ENCODE measurements around the gene PVALEF. TPM values are rescaled to one million over a fixed set of nuclear protein-coding genes. Genes with fewer than 3 reads are reported as not detected.
"Not testable (repeated sequence)": the region's sequence is repeated elsewhere in the genome, so short reads cannot be mapped to it uniquely, and the experiment has no call there.

PVALEF gene
- total RNA-seq, 1 experiment from 2014 or later = not detected

DNA sequence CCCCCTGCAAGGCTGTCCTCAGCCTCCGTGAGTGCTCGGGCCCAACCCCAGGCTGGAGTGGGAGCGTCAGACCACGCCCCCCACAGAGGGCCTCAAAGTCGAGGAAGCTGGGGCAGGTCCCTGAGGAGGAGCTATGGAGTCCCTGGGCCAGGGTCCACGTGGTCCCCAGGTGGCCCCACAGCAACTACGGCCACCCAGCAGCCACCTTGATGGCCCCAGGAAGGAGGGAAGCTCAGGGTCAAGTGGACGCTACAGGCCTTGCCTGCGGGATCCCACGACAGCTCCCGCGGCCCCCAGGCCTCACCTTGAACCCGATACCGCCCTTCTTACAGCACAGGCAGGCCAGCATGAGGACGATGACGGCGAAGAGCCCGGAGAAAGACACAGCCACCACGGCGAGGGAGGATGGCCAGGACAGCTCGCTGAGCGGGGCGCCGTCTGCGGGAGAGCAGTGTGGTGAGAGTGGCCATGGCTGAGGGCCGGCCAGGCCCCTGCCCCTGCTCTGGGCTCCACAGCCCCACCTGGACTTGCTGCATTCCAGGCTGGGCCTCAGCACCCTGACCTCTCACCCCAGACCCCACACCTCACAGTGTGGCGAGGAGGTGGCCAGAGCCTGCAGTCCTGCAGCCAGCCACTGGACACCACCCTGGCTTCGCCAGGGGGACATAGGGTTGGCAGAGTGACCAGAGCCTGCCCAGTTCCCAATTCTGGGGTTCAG, 31.1 kb upstream of the PVALEF start:
- DNase-seq = no peak
- Histone ChIP-seq H3K27me3 (ENCODE audit: control insufficient read depth, insufficient read depth, low read length) (no peaks in the 10 kb centered on the region), H3K4me3 (ENCODE audit: insufficient read depth, low read depth, low read length) (no peak overlapping the region), H3K36me3 (replicated peaks; ENCODE audit: control insufficient read depth, insufficient read depth, low read length) (no peaks in the 10 kb centered on the region)

- Histone ChIP-seq H3K27me3 (ENCODE audit: control insufficient read depth, insufficient read depth, low read length) (no peaks in the 10 kb centered on the region), H3K36me3 (replicated peaks; ENCODE audit: control insufficient read depth, insufficient read depth, low read length) (no peaks in the 10 kb centered on the region), H3K4me3 (ENCODE audit: insufficient read depth, low read depth, low read length) (no peak overlapping the region)
- no peak for DNase-seq
These were observed 29.6 kb upstream of the PVALEF start for GRCh38 chr17:81135505-81136278.

DNA sequence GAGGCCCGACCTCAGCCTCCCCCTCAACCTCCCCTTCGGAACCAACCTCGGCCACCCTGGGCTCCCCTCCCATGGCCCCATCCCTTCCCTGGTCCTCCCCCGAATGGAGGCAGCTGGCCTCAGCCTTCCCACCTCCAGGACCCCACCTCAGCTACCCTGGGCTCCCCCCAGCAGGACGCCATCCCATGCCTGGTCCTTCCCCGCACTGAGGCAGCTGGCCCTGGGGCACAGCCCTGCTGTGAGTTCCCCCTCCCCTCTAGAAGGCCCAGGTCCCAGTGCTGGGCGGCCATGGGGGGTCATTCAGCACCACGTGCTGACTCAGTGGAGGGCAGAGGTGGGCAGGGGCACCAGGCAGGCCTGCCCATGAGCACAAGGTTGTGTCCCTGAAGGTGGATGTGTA, 28.9 kb upstream of the PVALEF start:
- no peak for DNase-seq
- no peaks in the 10 kb centered on the region for H3K27me3 ChIP-seq (ENCODE audit: control insufficient read depth, insufficient read depth, low read length)
- no peak overlapping the region for H3K4me3 ChIP-seq (ENCODE audit: insufficient read depth, low read depth, low read length)
- no peaks in the 10 kb centered on the region for H3K36me3 ChIP-seq (replicated peaks; ENCODE audit: control insufficient read depth, insufficient read depth, low read length)

- Histone ChIP-seq H3K36me3 (replicated peaks; ENCODE audit: control insufficient read depth, insufficient read depth, low read length) (no peaks in the 10 kb centered on the region), H3K27me3 (ENCODE audit: control insufficient read depth, insufficient read depth, low read length) (no peaks in the 10 kb centered on the region), H3K4me3 (ENCODE audit: insufficient read depth, low read depth, low read length) (no peak overlapping the region)
- no peak for DNase-seq
These were observed 28.1 kb upstream of the PVALEF start for GRCh38 chr17:81137248-81137647.

DNA sequence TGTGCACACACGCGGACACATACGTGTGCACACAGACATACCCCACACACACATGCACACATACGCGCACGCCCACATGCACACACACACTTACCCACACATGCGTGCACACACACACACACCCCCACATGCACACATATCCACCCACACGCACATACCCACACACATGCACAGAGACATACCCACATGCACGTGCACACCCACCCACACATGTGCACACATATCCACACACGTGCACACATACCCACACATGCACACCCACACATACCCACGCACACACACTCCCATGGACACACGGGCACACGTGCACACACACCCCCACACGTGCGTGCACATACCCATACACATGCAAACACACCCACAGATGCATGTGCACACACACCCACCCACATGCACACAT, 27.2 kb upstream of the PVALEF start:
- Histone ChIP-seq H3K4me3 (ENCODE audit: insufficient read depth, low read depth, low read length) (no peak overlapping the region), H3K36me3 (replicated peaks; ENCODE audit: control insufficient read depth, insufficient read depth, low read length) (no peaks in the 10 kb centered on the region), H3K27me3 (ENCODE audit: control insufficient read depth, insufficient read depth, low read length) (no peaks in the 10 kb centered on the region)
- no peak for DNase-seq

DNA sequence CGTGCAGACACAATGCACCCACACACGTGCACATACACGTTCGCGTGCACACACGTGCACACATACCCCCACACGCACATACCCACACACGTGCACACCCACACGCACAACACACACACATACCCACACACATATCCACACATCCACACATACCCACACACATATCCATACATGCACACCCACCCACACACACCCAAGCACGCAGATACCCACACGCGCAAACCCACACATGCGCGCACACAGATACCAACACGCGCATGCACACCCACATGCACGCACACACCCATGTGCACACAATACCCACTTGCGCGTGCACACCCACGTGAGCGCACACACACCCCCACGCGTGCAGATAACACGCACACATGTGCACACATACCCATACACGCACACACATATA, 26.8 kb upstream of the PVALEF start:
- DNase-seq = no peak
- no peak overlapping the region for H3K4me3 ChIP-seq (ENCODE audit: insufficient read depth, low read depth, low read length)
- H3K36me3 ChIP-seq (replicated peaks; ENCODE audit: control insufficient read depth, insufficient read depth, low read length) = no peaks in the 10 kb centered on the region
- H3K27me3 ChIP-seq (ENCODE audit: control insufficient read depth, insufficient read depth, low read length) = no peaks in the 10 kb centered on the region

DNA sequence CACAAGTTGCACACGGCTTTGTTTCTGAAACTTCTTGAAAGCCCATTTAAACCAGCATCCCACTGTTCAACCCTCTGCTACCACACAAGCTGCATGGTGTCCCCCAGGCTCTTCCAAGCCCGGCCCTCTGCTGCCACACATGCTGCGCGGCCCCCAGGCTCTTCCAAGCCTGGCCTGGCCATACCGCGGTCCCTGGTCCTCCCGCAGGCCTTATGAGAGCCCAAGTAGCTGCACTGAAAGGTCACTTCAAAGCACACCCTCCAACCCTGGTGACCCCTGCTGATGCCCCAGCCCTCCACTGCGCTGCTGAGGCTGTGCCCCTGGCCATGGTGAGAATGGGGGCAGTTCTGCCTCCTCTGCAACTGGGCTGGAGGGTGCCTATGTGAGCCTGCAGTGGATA, 25.9 kb upstream of the PVALEF start:
- no peak for DNase-seq
- no peaks in the 10 kb centered on the region for H3K36me3 ChIP-seq (replicated peaks; ENCODE audit: control insufficient read depth, insufficient read depth, low read length)
- H3K27me3 ChIP-seq (ENCODE audit: control insufficient read depth, insufficient read depth, low read length) = no peaks in the 10 kb centered on the region
- no peak overlapping the region for H3K4me3 ChIP-seq (ENCODE audit: insufficient read depth, low read depth, low read length)

DNA sequence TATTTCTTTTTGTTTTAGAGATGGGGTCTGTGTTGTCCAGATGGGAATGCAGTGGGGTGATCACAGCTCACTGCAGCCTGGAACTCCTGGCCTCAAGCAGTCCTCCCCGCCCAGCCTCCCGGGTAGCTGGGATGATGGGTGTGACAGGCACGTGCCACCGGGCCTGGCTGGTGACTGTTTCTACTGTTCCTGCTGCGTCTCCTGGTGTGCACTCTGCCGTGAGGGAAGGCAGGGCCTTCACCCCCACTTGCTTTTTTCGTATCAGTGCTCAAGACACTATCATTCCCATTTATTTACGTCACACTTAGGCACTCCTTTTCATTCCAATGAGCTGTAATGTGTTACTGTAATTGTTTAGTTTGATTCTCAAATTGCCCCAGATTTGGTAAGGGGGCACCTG, 25.3 kb upstream of the PVALEF start:
- H3K27me3 ChIP-seq (ENCODE audit: control insufficient read depth, insufficient read depth, low read length) = no peaks in the 10 kb centered on the region
- H3K4me3 ChIP-seq (ENCODE audit: insufficient read depth, low read depth, low read length) = no peak overlapping the region
- no peaks in the 10 kb centered on the region for H3K36me3 ChIP-seq (replicated peaks; ENCODE audit: control insufficient read depth, insufficient read depth, low read length)
- DNase-seq = no peak

DNA sequence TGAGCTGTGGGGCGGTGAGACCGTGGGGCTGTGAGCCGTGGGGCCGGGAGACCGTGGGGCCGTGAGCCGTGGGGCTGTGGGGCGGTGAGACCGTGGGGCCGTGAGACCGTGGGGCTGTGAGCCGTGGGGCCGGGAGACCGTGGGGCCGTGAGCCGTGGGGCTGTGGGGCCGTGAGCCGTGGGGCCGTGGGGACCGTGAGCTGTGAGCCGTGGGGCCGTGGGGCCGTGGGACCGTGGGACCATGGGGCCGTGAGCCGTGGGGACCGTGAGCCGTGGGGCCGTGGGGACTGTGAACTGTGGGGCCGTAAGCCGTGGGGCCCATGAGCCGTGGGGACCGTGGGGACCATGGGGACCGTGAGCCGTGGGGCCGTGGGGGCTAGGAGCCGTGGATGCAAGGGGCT, 24.6 kb upstream of the PVALEF start:
- Histone ChIP-seq H3K36me3 (replicated peaks; ENCODE audit: control insufficient read depth, insufficient read depth, low read length) (no peaks in the 10 kb centered on the region), H3K4me3 (ENCODE audit: insufficient read depth, low read depth, low read length) (no peak overlapping the region), H3K27me3 (ENCODE audit: control insufficient read depth, insufficient read depth, low read length) (no peaks in the 10 kb centered on the region)
- DNase-seq = no peak

GRCh38 chr17:81142301-81143199, 22.8 kb upstream of the PVALEF start:
- H3K27me3 ChIP-seq (ENCODE audit: control insufficient read depth, insufficient read depth, low read length) = no peaks in the 10 kb centered on the region
- no peak overlapping the region for H3K4me3 ChIP-seq (ENCODE audit: insufficient read depth, low read depth, low read length)
- DNase-seq = peak; percentile 91
- H3K36me3 ChIP-seq (replicated peaks; ENCODE audit: control insufficient read depth, insufficient read depth, low read length) = no peaks in the 10 kb centered on the region

DNA sequence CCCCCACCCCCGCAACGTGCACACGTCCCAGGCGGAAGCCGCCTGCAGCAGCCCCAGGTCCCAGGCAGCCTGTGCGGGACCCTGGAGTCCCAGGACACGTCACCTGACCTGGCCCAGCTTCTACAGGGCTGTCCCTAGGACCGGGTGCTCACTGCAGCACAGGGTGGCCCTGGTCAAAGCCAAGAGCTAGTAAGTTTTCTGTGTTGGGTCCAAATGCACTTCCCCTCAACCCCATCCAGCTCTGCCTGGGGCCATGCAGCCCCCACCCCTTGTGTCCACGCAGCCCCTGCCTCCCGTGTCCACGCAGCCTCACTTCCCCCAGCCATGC, 22.1 kb upstream of the PVALEF start:
- no peak overlapping the region for H3K4me3 ChIP-seq (ENCODE audit: insufficient read depth, low read depth, low read length)
- DNase-seq = no peak
- H3K36me3 ChIP-seq (replicated peaks; ENCODE audit: control insufficient read depth, insufficient read depth, low read length) = no peaks in the 10 kb centered on the region
- no peaks in the 10 kb centered on the region for H3K27me3 ChIP-seq (ENCODE audit: control insufficient read depth, insufficient read depth, low read length)

- Histone ChIP-seq H3K27me3 (ENCODE audit: control insufficient read depth, insufficient read depth, low read length) (no peaks in the 10 kb centered on the region), H3K36me3 (replicated peaks; ENCODE audit: control insufficient read depth, insufficient read depth, low read length) (no peaks in the 10 kb centered on the region), H3K4me3 (ENCODE audit: insufficient read depth, low read depth, low read length) (no peak overlapping the region)
- no peak for DNase-seq
These were observed 21.4 kb upstream of the PVALEF start for GRCh38 chr17:81143717-81144422.

DNA sequence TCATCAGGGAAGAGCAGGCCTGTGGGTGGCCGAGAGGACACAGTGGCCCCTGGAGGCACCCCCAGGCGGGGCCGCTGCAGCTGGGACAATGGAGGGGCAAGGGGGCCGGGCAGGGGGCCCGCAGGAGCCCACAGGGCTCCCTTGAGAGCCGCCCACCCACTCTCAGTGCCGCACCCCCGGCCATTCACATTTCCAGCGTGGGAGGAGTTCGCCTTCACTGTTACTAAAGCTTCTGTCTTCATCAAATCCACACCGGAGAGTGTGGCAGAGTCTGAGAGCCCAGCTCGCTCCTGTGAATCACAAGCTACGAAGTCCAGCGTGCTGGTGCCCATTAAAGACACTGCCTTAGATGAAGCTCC, 20.9 kb upstream of the PVALEF start:
- H3K27me3 ChIP-seq (ENCODE audit: control insufficient read depth, insufficient read depth, low read length) = no peaks in the 10 kb centered on the region

GRCh38 chr17:81146208-81146607, 19.1 kb upstream of the PVALEF start:
- not testable (repeated sequence) for H3K27me3 ChIP-seq (ENCODE audit: control insufficient read depth, insufficient read depth, low read length); H3K4me3 ChIP-seq (ENCODE audit: insufficient read depth, low read depth, low read length); H3K36me3 ChIP-seq (replicated peaks; ENCODE audit: control insufficient read depth, insufficient read depth, low read length); DNase-seq

More for the DNA sequence above, 20.9 kb upstream of the PVALEF start:
- Histone ChIP-seq H3K4me3 (ENCODE audit: insufficient read depth, low read depth, low read length) (no peak overlapping the region), H3K36me3 (replicated peaks; ENCODE audit: control insufficient read depth, insufficient read depth, low read length) (no peaks in the 10 kb centered on the region)
- DNase-seq = no peak

Measured in H7 (cell line).